Mesodermal cell (in vitro differentiated cells): Measurements from ENCODE around the gene NEU2.

Experiments used
- H3K27ac ChIP-seq: 2 replicates; pipeline ENCODE4 v1.7.0; 2013; ENCODE audit warnings: mild to moderate bottlenecking, low read depth, low read length, moderate library complexity; ENCODE audit not compliant: severe bottlenecking
- H3K36me3 ChIP-seq: 2 replicates; pipeline ENCODE4 v1.7.1; 2013; ENCODE audit warnings: mild to moderate bottlenecking, low read length, moderate library complexity; ENCODE audit not compliant: control insufficient read depth, insufficient read depth
- H3K4me1 ChIP-seq: one replicate; pipeline ENCODE4 v1.7.1; 2013; ENCODE audit warnings: mild to moderate bottlenecking, low read length; ENCODE audit not compliant: insufficient read depth, control insufficient read depth, poor library complexity, severe bottlenecking
- H3K4me3 ChIP-seq: 2 replicates; pipeline ENCODE4 v1.7.0; 2013; ENCODE audit warnings: low read length, control low read depth, mild to moderate bottlenecking; ENCODE audit not compliant: insufficient read depth, poor library complexity, severe bottlenecking; ENCODE audit errors: extremely low read depth
- H3K9me3 ChIP-seq: 2 replicates; pipeline ENCODE4 v1.7.1; 2013; ENCODE audit warnings: mild to moderate bottlenecking, low read length, moderate library complexity; ENCODE audit not compliant: control insufficient read depth
- WGBS, 2 experiments: methylation state at CpG; one replicate each; pipeline ENCODE4 v1.1.5; 2013; ENCODE audit warnings: missing lambda C conversion rate in 2 of 2; ENCODE audit not compliant: insufficient coverage in 2 of 2; 5-methylcytosine and 5-hydroxymethylcytosine counted together

The NEU2 gene

GRCh38 chr2:232999354-232999753 lies 33.1 kb upstream of the NEU2 start:
- H3K9me3 ChIP-seq = no peaks in the 10 kb centered on the region
- H3K4me1 ChIP-seq = no peaks in the 10 kb centered on the region
- 78 to 89% methylated on average over 6 to 7 of the region's 7 CpGs for WGBS, 2 experiments
- no peak overlapping the region for H3K27ac ChIP-seq
- no peak overlapping the region for H3K4me3 ChIP-seq
- H3K36me3 ChIP-seq = no peaks in the 10 kb centered on the region

DNA sequence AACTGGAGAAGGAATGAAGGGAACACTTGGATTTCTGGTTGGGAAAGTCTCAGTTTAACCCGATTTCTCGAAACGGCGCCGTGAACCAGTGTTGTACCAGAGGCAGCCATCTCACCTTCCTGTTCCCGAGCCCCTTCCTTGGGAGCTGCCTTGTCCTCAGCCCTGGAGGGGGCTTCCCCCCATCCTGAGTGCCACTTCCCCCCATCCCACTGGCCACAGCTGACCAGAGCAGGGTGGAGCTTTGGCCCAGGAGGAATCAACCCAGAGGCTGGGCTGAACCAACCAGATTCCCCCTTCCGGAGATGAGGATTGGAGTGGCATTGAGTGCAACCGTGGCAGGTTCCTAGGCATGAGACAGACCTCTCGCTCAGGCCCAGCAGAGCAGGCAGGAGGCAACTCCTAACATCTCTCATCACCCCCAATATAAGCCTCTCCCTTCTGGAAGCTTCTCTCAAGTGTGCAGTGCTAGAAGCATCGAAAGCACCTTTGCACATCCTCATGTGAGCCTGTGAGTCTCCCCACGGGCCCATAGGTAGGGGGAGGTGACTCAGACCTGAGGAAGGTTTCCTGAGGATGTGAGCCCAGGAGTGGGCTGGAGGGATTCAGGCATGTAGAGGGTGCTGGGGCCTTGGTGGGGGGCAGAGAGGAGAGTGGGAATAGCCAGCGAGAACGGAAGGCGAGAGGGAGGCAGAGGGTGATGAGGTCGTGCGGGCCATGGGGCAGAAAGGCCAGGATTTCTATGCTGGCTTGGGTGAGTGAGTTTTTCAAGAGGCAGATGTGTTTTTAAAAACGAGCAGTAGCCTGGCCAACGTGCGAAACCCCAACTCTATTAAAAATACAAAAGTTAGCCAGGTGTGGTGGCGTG lies 31.4 kb upstream of the NEU2 start:
- WGBS, 2 experiments = 93 to 97% methylated on average over 13 to 16 of the region's 20 CpGs

GRCh38 chr2:233002829-233003657 lies 29.4 kb upstream of the NEU2 start:
- H3K4me1 ChIP-seq = no peaks in the 10 kb centered on the region
- H3K4me3 ChIP-seq = no peak overlapping the region
- WGBS, 2 experiments = 87 to 88% methylated on average over 18 of the region's 19 CpGs
- no peak overlapping the region for H3K27ac ChIP-seq
- H3K36me3 ChIP-seq = no peaks in the 10 kb centered on the region
- no peaks in the 10 kb centered on the region for H3K9me3 ChIP-seq

More for the DNA sequence above, 31.4 kb upstream of the NEU2 start:
- no peaks in the 10 kb centered on the region for H3K9me3 ChIP-seq
- no peak overlapping the region for H3K27ac ChIP-seq
- H3K36me3 ChIP-seq = no peaks in the 10 kb centered on the region
- no peak overlapping the region for H3K4me3 ChIP-seq
- no peaks in the 10 kb centered on the region for H3K4me1 ChIP-seq

GRCh38 chr2:233003658-233004555 lies 28.6 kb upstream of the NEU2 start:
- no peak overlapping the region for H3K4me3 ChIP-seq
- WGBS, 2 experiments = 85 to 87% methylated on average over 7 to 9 of the region's 9 CpGs
- H3K27ac ChIP-seq = no peak overlapping the region
- no peaks in the 10 kb centered on the region for H3K4me1 ChIP-seq
- H3K9me3 ChIP-seq = no peaks in the 10 kb centered on the region
- H3K36me3 ChIP-seq = no peaks in the 10 kb centered on the region

DNA sequence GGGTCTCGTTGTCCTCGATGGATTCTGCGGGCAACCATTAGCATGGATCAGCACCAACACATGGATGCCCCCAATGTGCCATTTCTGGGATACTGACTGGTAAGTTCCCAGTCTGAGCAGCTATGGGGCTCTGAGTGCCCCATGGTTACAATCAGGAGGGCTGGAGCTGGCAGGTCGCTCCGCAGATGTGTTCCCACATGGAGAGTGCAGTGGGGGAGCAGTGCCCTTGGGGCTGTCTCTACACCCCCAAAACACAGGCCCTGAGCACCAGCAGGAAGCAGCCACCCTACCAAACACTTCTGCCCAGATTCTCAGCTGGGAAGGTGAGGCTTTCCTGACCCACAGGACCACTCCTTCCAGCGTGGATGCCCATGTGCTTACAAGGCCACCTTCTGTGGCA lies 27.4 kb upstream of the NEU2 start:
- no peak overlapping the region for H3K27ac ChIP-seq
- H3K36me3 ChIP-seq = no peaks in the 10 kb centered on the region
- no peak overlapping the region for H3K4me3 ChIP-seq
- WGBS, 2 experiments = 83 to 92% methylated on average over 4 to 5 of the region's 6 CpGs
- no peaks in the 10 kb centered on the region for H3K9me3 ChIP-seq
- H3K4me1 ChIP-seq = no peaks in the 10 kb centered on the region

DNA sequence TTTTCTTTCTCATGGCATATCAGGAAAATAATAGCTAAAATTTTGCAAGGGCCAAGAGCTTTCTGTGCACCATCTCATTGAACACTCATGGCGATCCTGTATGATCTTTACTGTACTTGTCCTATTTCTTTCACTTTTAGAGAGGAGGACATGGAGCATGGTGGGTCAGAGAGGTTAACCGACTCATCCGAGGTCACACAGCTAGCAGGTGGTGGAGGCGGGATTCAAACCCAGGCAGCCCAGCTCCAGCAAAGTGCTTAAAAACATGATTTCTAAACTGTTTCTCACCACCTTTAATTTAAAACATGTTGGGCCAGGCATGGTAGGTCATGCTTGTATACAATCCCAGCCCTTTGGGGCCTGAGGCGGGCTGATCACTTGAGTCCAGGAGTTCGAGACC lies 25.8 kb upstream of the NEU2 start:
- H3K27ac ChIP-seq = no peak overlapping the region
- H3K36me3 ChIP-seq = no peaks in the 10 kb centered on the region
- no peaks in the 10 kb centered on the region for H3K4me1 ChIP-seq
- 95 to 100% methylated on average over 3 to 5 of the region's 6 CpGs for WGBS, 2 experiments
- H3K9me3 ChIP-seq = no peaks in the 10 kb centered on the region
- no peak overlapping the region for H3K4me3 ChIP-seq

DNA sequence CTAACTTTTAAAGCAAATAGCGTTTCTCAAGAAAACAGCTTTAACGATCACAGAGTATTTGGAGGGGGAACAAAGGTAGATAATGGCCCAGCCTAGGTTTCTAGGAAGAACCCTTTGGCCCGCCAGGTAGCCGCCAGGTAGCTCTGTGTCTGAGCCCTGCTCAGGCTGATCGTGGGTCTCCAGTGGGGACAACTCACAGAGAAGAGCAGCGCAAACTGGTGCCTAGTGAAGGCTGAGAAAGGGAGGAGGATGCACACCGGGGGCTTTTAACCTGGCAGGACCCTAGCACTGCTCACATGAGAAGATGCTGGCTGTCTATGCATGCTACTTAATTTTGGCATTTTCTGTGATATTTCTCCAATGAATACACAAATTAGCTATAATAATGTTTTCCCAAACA lies 25.2 kb upstream of the NEU2 start:
- no peak overlapping the region for H3K4me3 ChIP-seq
- H3K27ac ChIP-seq = no peak overlapping the region
- H3K9me3 ChIP-seq = no peaks in the 10 kb centered on the region
- 81 to 84% methylated on average over 3 to 6 of the region's 7 CpGs for WGBS, 2 experiments
- H3K36me3 ChIP-seq = no peaks in the 10 kb centered on the region
- H3K4me1 ChIP-seq = no peaks in the 10 kb centered on the region

DNA sequence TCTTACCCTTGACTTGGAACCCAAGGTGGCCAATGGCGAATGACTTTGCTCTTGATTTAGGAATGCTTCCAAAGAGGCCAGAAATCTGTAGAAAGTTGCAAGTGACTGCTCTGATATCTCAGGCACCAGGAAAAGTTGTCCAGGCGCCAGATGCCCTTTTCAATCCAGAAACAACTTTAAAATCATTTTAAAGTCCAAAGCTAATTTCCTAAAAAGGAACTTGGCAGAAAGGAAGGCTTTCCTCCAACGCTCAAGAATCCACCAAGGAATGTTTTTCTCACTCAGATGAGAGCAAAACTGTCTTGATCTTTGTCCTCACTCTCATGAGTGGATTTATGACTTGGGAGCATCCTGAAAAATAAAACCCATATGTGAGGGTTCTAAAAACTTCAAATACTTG lies 24.7 kb upstream of the NEU2 start:
- Histone ChIP-seq H3K27ac (no peak overlapping the region), H3K9me3 (no peaks in the 10 kb centered on the region), H3K4me1 (no peaks in the 10 kb centered on the region), H3K36me3 (no peaks in the 10 kb centered on the region), H3K4me3 (no peak overlapping the region)
- 78 to 93% methylated on average over 1 to 2 of the region's 3 CpGs for WGBS, 2 experiments

GRCh38 chr2:233009661-233010060 lies 22.8 kb upstream of the NEU2 start:
- H3K4me3 ChIP-seq = no peak overlapping the region
- no peaks in the 10 kb centered on the region for H3K4me1 ChIP-seq
- no peaks in the 10 kb centered on the region for H3K9me3 ChIP-seq
- H3K27ac ChIP-seq = no peak overlapping the region
- WGBS, 2 experiments = 71 to 100% methylated on average over 2 to 3 of the region's 3 CpGs
- no peaks in the 10 kb centered on the region for H3K36me3 ChIP-seq

GRCh38 chr2:233010569-233011267 lies 21.8 kb upstream of the NEU2 start:
- H3K9me3 ChIP-seq = no peaks in the 10 kb centered on the region
- H3K4me1 ChIP-seq = no peaks in the 10 kb centered on the region
- H3K36me3 ChIP-seq = no peaks in the 10 kb centered on the region
- WGBS, 2 experiments = 88 to 93% methylated on average over 3 to 5 of the region's 9 CpGs
- H3K4me3 ChIP-seq = no peak overlapping the region
- H3K27ac ChIP-seq = no peak overlapping the region
